ENCODE results near the gene DNAL1.

- TF ChIP-seq POLR2AphosphoS5 (IDR thresholded peaks at IDR 0.05), result no peak
- TF ChIP-seq CTCF (IDR thresholded peaks at IDR 0.05), result no peak
These were observed 51.9 kb downstream of the DNAL1 start for GRCh38 chr14:73696466-73697400.
